ENCODE results near the gene KIAA1671.

Gene KIAA1671

GRCh38 chr22:25134451-25134850, 181.9 kb downstream of the KIAA1671 start:
- no peak for DNase-seq (ENCODE audit: extremely low read depth in 1 of 2, low read depth in 1 of 2)

GRCh38 chr22:25136953-25137576, 184.5 kb downstream of the KIAA1671 start:
- no peak for DNase-seq (ENCODE audit: extremely low read depth in 1 of 2, low read depth in 1 of 2)

- DNase-seq (ENCODE audit: extremely low read depth in 1 of 2, low read depth in 1 of 2), result no peak
Observed at GRCh38 chr22:25137577-25138525, 185.3 kb downstream of the KIAA1671 start.

GRCh38 chr22:25139062-25139461, 186.5 kb downstream of the KIAA1671 start:
- no peak for DNase-seq (ENCODE audit: extremely low read depth in 1 of 2, low read depth in 1 of 2)

- DNase-seq (ENCODE audit: extremely low read depth in 1 of 2, low read depth in 1 of 2), result no peak
Observed at GRCh38 chr22:25142102-25142501, 189.6 kb downstream of the KIAA1671 start.

GRCh38 chr22:25143156-25144076, 190.9 kb downstream of the KIAA1671 start:
- no peak for DNase-seq (ENCODE audit: extremely low read depth in 1 of 2, low read depth in 1 of 2)

- no peak for DNase-seq (ENCODE audit: extremely low read depth in 1 of 2, low read depth in 1 of 2)
Observed at GRCh38 chr22:25144522-25144921, 192.0 kb downstream of the KIAA1671 start.

- DNase-seq (ENCODE audit: extremely low read depth in 1 of 2, low read depth in 1 of 2), result no peak
Observed at GRCh38 chr22:25146307-25146706, 193.8 kb downstream of the KIAA1671 start.

- no peak for DNase-seq (ENCODE audit: extremely low read depth in 1 of 2, low read depth in 1 of 2)
Observed at GRCh38 chr22:25146906-25147641, 194.6 kb downstream of the KIAA1671 start.

- DNase-seq (ENCODE audit: extremely low read depth in 1 of 2, low read depth in 1 of 2), result no peak
Observed at GRCh38 chr22:25147642-25147928, 195.1 kb downstream of the KIAA1671 start.

GRCh38 chr22:25148149-25148691, 195.7 kb downstream of the KIAA1671 start:
- no peak for DNase-seq (ENCODE audit: extremely low read depth in 1 of 2, low read depth in 1 of 2)

- DNase-seq (ENCODE audit: extremely low read depth in 1 of 2, low read depth in 1 of 2), result no peak
Observed at GRCh38 chr22:25149014-25149413, 196.5 kb downstream of the KIAA1671 start.

- DNase-seq (ENCODE audit: extremely low read depth in 1 of 2, low read depth in 1 of 2), result no peak
Observed at GRCh38 chr22:25153961-25154666, 201.6 kb downstream of the KIAA1671 start.

GRCh38 chr22:25154667-25154999, 202.1 kb downstream of the KIAA1671 start:
- DNase-seq (ENCODE audit: extremely low read depth in 1 of 2, low read depth in 1 of 2), result no peak

- DNase-seq (ENCODE audit: extremely low read depth in 1 of 2, low read depth in 1 of 2), result no peak
Observed at GRCh38 chr22:25156736-25157135, 204.2 kb downstream of the KIAA1671 start.

GRCh38 chr22:25159028-25159427, 206.5 kb downstream of the KIAA1671 start:
- no peak for DNase-seq (ENCODE audit: extremely low read depth in 1 of 2, low read depth in 1 of 2)

GRCh38 chr22:25160120-25160996, 207.8 kb downstream of the KIAA1671 start:
- DNase-seq (ENCODE audit: extremely low read depth in 1 of 2, low read depth in 1 of 2), result no peak

GRCh38 chr22:25161017-25161915, 208.8 kb downstream of the KIAA1671 start:
- peak; percentile 9 to 12 for DNase-seq (ENCODE audit: extremely low read depth in 1 of 2, low read depth in 1 of 2)

All from stimulated activated CD8-positive, alpha-beta memory T cell treated with anti-CD3 and anti-CD28 coated beads, Interleukin-7, amount 100 ng/mL, for 48 hours (primary cell).